Ovary (tissue), 3 donors: ENCODE results near the gene EPB41L2.

Experiments used
- EP300 ChIP-seq: sonication (generic); formaldehyde crosslinking; IDR thresholded peaks from one replicate; pipeline ENCODE4 v1.6.1; 2017; ENCODE audit warnings: antibody characterized with exemption
- POLR2A ChIP-seq: fragments of 450-650 bp; IDR thresholded peaks from one replicate; pipeline ENCODE4 v1.6.1; 2017; ENCODE audit warnings: antibody characterized with exemption, mild to moderate bottlenecking, moderate library complexity
- TF ChIP-seq, protein P1 (sequence below), 3 donors: fragments of 450-650 bp in 2 of 3; fragments of 200-600 bp in 1 of 3; IDR thresholded peaks; one replicate each; pipeline versions ENCODE4 v1.5.1 to v1.8.0; 2016 to 2022; ENCODE audit warnings: antibody characterized with exemption in 3 of 3, mild to moderate bottlenecking in 1 of 3
- donor health status: DM: no; HTN: no; CAD: no.

DNA sequence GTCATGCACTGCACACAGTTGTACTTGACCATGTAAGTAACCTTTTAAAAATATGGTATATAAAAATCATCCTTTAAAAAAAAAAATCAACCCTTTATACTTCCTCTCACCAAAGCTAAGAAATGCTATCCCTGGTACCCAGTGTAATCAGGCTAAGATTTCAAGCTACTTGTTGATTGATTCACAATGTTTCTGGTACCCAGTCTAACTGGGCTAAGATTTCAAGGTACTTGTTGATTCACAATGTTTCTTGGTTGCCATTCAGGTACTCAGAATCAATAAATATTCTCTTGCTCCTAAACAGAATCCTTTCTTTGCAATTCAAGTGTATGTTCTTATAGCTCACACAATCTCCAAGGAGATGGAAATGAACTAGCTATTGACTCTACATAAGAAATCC lies 159.4 kb downstream of the EPB41L2 start:
- TF ChIP-seq, protein P1, sequence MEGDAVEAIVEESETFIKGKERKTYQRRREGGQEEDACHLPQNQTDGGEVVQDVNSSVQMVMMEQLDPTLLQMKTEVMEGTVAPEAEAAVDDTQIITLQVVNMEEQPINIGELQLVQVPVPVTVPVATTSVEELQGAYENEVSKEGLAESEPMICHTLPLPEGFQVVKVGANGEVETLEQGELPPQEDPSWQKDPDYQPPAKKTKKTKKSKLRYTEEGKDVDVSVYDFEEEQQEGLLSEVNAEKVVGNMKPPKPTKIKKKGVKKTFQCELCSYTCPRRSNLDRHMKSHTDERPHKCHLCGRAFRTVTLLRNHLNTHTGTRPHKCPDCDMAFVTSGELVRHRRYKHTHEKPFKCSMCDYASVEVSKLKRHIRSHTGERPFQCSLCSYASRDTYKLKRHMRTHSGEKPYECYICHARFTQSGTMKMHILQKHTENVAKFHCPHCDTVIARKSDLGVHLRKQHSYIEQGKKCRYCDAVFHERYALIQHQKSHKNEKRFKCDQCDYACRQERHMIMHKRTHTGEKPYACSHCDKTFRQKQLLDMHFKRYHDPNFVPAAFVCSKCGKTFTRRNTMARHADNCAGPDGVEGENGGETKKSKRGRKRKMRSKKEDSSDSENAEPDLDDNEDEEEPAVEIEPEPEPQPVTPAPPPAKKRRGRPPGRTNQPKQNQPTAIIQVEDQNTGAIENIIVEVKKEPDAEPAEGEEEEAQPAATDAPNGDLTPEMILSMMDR (IDR thresholded peaks at IDR 0.05) = no peak
- no peak for TF ChIP-seq POLR2A
- TF ChIP-seq EP300 = no peak
